HG02938 (cell line): ENCODE data around the gene RMND5B.

Experiments
- ATAC-seq: cut with Tn5 transposase; IDR thresholded peaks from one replicate; pipeline ENCODE4 v1.9.1; 2021; ENCODE audit warnings: mild to moderate bottlenecking, moderate library complexity; ENCODE audit not compliant: unreplicated experiment

Gene RMND5B

DNA sequence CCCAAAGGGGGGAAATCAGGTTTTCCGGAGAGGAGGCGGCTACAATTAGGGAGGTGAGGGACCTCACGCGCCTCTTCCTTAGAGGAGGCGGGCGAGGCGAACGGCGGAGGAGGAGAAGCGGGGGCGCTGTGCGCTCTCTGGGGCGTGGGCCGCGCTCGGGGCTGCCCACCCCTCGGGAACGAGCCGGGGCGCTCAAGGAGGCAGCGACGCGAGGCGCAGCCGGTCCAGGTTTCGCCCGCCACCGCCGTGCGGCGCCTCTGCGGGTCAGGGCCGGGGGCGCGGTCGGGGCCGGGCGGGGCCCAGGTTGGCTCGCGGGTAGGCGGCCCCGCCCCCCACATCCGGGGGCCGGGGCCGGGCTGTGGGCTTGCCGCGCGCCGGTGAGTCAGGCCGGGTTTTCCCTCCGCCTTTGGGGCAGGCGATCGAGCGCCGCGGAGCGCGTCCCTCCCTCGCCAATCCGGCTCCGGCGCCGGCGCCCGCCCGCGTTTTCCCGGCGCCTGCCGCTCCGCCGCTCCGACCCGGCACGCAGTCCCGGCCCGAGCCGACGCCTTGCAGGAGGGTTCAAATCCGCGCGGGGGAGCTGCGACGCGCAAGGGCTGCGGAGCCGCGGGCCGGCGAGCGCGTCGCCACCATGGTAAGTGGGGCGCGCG, 17.6 kb upstream of the RMND5B start, which contains the start of gene N4BP3:
Gene N4BP3 (plus strand): TSS at position 392 of the 647 bp plus-strand sequence. CDS start 6,052 bp downstream, outside the sequence.
- ATAC-seq = peak; percentile 40

DNA sequence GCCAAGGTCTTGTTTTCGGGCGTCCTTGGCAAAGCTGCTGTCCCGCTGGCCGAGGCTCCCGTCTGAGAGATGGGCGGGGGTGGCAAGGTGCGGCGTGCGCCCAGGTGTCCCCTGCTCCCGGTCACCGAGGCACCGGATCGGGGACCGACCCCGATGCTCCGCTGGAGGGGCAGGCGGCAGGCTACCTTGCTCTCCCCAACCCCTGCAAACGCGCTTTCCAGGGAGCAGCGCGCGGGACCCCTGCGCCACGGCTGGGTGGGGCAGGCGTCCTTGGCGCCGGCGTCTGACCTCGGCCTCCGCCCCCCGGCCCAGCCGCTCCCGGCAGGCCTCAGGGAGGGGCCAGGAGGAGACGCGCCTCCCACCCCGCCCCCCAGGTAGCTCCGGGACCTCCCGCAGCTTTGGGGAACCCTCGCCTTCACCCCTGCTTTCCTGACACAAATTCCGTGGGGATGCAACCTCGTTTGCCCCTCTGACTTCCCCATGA, 16.9 kb upstream of the RMND5B start:
- ATAC-seq = no peak

- ATAC-seq = no peak
Measured at GRCh38 chr5:178114325-178115135, 16.3 kb upstream of the RMND5B start.

- no peak for ATAC-seq
Measured at GRCh38 chr5:178115136-178115813, 15.5 kb upstream of the RMND5B start.

DNA sequence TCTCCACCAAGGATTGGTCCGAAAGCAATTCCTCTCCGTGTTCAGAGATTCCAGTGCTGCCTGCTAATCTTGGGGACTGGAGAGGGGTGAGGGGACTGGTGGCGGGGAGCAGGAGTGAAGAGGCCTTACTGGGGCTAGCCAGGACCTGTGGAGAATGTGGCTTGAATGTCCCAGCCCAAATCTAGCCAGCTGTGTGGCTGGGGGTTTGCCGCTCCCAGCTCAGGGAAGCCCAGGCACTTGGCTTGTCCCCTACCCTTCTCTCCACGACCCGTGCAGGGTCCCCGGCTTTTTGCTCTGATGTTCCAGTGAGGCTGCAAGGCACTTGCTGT, 15.0 kb upstream of the RMND5B start:
- no peak for ATAC-seq

DNA sequence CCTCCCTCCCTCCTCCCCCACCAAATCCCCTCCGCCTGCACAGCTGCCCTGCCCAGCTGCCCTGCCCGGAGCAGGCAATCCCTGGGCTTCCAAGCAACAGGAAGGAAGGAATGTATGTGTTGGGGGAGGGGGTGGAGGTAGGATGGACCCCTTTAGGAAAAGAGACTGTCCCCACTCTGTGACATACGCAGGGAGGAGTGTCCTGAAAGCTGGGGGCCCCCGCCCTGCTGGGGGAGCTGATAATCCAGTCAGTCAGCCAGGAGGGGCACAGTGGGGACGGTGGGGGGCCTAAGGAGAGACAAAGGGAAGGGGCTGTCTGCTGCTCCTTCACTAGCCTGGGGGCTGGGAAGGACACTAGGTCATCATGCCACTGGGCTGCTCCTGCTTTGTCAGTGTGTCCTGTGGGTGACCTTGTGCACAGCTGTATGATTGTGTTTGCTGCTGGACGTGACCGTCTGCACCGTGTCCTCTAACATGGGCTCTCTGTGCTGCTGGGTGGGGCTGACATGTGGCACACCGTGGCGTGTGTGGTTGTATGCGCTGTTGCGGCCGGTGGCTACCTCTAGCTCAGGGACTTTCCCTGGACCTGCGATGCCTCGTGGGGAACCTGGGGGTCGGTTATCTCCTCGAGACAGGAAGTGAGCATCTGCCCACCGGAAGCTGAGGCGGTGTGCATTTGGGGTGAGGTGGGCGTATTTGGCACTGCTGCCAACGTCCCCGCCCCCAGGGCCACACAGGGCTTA, 14.5 kb upstream of the RMND5B start:
- peak; percentile 24 for ATAC-seq

- no peak for ATAC-seq
Measured at GRCh38 chr5:178117923-178118701, 12.7 kb upstream of the RMND5B start.

DNA sequence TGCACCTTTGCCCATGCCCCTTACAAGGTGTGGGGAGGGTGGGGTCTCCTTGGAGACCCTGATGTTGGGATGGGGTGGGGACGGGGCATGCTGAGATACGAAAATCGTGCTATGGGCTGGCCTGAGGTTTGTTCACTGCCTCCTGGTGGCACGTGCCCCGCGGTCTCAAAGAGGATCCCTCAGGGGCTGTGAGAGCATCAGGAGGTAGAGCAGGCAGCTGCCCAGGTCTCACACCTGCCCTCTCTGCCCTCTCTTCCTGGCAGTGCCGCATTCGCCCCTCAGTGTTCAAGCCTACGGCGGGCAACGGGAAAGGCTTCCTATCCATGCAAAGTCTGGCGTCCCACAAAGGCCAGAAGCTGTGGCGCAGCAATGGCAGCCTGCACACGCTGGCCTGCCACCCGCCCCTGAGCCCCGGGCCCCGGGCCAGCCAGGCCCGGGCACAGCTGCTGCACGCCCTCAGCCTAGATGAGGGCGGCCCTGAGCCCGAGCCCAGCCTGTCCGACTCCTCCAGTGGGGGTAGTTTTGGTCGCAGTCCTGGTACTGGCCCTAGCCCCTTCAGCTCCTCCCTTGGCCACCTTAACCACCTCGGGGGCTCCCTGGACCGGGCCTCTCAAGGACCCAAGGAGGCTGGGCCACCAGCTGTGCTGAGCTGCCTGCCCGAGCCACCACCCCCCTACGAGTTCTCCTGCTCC, 10.8 kb upstream of the RMND5B start:
- no peak for ATAC-seq

GRCh38 chr5:178120607-178121357, 10.0 kb upstream of the RMND5B start:
- ATAC-seq = peak; percentile 84

DNA sequence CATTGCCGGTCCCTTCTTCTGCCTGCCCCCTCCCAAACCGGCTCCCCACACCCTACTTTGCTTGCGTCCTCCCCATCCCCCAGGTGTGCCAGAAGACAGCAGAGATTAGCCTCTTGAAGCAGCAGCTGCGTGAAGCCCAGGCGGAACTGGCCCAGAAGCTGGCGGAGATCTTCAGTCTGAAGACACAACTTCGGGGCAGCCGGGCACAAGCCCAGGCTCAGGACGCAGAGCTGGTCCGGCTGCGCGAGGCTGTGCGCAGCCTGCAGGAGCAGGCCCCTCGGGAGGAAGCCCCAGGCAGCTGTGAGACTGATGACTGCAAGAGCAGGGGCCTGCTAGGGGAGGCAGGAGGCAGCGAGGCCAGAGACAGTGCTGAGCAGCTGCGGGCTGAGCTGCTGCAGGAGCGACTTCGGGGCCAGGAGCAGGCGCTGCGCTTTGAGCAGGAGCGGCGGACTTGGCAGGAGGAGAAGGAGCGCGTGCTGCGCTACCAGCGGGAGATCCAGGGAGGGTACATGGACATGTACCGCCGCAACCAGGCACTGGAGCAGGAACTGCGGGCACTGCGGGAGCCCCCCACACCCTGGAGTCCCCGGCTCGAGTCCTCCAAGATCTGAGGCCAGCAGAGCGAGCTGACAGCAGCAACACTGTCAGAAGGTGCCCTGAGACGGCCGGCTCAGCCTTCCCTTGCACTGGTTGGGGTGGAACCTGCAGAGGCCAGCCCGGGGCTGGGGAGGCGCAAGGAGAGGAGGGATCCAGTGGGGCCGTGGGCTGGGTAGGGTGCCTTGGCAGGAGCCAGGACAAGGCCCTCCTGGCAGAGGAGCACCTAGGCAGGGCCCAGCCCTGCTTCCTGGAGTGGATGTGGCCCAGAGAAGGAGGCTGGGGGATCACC, 9.2 kb upstream of the RMND5B start:
- no peak for ATAC-seq

- no peak for ATAC-seq
Measured at GRCh38 chr5:178122346-178122745, 8.5 kb upstream of the RMND5B start.

GRCh38 chr5:178123094-178123965, 7.5 kb upstream of the RMND5B start:
- no peak for ATAC-seq

DNA sequence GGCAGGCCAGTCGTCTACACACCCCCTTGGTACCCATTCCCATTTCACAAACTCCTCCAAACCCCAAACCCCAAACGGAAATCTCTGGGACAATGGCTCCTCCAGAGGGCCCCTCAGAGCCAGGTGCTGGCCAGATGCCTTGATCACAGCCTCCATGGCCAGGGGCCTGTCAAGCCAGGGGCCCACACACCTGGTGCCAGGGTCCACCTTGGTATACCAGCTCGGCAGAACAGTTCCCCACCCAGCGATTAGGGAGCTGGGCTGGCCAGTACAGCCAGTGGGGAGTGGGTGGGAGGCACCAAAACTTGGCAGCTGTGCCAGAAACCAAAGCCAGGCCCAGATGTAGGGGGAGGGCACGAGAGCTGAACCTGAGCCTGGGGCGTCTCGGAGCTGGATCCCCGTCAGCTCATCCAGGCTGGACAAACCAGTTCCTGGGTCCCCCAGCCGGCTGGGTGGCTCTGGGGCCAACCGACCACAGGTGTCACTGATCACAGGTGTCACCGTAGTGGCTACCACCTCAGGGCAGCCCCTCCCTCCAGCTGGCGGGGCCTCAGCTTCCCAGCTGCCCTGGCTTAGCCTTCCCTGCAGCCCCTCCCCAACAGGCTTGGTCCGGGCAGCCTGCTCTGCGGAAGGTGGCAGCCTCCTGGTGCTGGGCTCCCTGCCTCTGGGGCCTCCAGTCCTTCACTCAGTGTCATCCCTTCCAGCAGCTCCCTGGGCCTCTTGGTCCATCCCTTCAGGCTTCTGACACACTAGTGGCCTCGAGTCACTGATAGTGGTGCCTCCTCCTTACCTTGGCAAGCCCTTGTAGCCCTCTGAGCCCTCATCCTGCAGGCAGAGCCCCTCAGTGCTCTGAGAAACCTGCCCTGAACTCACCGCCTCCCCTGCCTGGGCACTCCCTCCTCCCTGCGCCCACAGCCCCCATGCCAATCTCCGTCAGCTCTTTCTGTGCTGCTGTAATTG, 6.6 kb upstream of the RMND5B start:
- no peak for ATAC-seq

DNA sequence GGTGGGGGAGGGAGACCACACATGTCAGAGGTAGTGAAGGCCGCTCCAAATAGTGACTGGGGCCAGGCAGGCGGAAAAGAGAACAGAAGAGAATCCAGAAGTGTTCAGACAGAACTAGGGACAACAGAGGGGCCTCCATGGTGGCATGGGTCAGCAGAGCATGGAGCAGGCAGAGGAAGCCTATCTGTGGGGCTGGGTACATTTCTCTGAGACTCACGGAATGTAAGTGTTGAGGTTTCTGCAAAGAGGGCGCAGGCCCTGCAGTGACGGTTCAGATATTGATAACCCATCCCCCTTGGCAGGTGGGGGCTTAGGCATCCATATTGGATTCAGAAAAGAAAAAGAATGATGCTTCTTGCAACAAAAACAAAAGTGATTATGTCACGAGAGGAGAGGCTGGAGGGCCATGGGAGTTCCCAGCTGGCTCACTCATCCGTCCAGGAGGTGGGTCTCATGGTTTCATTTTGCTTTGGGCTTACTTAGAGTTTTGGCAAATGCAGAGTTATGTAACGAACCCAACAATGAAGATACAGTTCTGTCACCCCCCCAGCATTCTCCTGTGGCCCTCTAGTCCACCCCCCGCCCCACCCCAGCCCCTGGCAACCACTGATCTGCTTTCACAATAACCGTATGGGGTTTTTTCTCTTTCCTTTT, 5.4 kb upstream of the RMND5B start:
- ATAC-seq = no peak

GRCh38 chr5:178126556-178126955, 4.3 kb upstream of the RMND5B start:
- ATAC-seq = no peak
